GM12801 (cell line): ENCODE measurements around the gene LYPD6.

ENCODE experiments used
- TF ChIP-seq, protein P1 (sequence below): IDR thresholded peaks from one replicate; pipeline ENCODE4 v1.5.1; 2011; ENCODE audit warnings: control low read depth; ENCODE audit not compliant: insufficient read length; ENCODE audit errors: extremely low read depth

Gene LYPD6

DNA sequence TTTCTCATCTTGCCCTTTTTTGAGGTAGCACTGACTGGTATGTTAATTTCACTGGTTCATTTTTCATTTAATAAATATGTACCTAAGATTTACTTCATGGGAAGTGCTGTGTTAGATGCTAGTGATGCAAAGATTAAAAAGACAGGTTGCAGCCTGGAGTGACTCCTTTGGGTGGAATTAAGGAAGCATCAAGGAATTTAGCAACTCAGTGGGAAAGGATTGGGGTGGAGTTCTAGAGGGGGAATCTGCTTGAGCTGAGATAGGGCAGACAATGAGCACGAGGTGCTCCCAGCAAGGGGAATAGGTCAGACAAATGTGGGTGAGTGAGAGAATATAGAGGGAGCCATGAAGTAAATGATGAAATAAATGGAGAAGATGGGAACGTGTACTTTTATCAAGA lies 57.0 kb downstream of the LYPD6 start:
- TF ChIP-seq, protein P1, sequence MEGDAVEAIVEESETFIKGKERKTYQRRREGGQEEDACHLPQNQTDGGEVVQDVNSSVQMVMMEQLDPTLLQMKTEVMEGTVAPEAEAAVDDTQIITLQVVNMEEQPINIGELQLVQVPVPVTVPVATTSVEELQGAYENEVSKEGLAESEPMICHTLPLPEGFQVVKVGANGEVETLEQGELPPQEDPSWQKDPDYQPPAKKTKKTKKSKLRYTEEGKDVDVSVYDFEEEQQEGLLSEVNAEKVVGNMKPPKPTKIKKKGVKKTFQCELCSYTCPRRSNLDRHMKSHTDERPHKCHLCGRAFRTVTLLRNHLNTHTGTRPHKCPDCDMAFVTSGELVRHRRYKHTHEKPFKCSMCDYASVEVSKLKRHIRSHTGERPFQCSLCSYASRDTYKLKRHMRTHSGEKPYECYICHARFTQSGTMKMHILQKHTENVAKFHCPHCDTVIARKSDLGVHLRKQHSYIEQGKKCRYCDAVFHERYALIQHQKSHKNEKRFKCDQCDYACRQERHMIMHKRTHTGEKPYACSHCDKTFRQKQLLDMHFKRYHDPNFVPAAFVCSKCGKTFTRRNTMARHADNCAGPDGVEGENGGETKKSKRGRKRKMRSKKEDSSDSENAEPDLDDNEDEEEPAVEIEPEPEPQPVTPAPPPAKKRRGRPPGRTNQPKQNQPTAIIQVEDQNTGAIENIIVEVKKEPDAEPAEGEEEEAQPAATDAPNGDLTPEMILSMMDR: no peak

DNA sequence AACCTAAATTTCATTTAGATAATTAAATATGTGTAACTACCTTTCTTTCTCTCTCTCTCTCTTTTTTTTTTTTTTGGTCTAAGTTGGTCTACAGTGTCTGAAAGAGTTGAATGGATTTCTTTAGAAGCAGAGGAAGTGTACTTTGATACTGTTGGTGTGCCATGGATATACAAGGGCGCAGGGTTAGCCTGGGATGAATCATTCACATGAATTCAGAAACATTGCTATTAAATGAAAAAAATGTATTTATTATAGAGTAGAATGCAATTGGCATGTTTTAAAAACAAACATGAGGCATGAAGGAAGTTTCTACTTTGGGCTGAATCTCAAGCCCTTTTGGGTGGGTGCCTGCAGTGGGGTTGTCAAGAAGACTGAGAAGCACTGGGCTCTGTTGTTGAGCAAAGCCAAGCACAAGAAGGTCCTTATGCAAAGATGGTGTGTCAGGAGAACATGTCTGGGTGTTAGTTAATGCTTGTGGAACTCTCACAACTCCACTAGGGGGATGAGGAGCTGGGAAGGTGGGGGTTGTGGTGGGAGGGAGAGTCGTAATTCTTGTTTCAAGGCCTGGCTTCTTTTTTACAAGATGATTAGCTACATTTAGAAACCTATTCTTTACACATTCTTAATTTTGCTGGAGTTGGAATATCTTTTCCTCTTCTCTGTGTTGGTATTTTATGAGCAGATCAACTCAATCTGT lies 57.9 kb downstream of the LYPD6 start:
- TF ChIP-seq, protein P1: no peak

DNA sequence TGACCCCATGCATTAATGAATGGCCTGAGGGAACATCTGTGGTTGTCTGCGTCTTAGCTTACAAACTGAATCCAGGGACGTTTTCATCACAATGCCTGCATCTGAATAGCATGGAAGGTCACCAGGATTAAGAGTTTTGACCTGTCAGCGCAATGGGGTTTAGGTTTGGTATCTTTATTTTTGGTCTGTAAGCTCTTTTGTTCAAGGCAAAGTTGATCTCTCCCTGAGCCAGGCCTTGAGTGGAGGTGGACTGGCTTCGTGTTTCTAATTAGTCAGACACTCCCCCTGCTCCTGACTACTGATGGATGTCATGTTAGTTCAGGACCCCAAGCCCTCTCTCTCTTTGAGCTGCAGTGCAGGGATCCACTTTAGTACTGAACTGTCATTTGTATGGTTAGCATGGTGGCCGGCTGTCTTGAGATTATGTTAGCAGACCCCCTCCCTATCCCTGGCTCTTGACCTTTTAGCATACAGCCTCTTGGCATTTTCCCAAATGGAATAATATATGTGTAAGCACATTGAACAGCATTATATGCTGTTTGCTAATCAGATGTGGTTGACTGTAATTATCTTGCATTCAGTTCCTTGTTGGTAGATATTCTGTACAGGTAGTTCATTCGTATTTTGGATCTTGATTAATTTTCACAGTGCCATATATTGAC lies 59.2 kb downstream of the LYPD6 start:
- TF ChIP-seq, protein P1: no peak

DNA sequence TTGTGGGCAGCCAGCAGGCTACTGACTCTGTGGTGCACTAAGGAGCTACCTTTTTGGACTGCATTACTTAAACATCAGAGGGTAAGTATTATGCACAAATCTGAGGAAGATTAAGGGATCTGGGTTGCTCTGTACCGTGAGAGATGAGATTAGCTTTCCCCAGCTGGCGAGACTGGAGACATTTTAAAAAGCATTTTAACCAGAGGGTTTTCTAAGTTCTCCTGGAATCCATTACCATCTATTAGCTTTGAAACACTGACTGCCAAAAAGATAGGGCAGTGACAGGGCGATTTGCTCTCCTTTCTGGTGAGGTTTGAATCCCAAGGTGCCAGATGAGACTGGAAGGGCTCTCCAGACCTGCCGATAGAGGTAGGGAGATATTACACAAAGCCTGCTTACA lies 63.2 kb downstream of the LYPD6 start:
- TF ChIP-seq, protein P1: no peak

DNA sequence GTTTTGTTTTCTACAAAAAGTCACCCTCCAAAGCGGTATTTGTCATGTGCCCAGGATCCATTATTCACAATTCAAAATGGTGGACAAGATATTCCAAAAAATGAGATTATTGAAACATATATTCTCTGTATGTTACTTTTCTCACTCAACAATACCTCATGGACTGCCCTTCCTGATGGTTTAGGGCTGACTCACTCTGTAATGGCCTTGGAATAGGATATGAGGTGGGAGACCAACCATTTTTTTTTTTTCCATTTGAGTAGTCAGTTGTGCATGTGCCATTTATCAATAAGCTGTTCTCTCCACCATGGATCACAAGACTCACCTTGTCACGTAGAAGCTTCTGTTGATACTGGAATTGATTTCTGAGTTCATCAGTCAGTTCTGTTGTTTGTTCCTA lies 64.5 kb downstream of the LYPD6 start:
- TF ChIP-seq, protein P1: no peak

DNA sequence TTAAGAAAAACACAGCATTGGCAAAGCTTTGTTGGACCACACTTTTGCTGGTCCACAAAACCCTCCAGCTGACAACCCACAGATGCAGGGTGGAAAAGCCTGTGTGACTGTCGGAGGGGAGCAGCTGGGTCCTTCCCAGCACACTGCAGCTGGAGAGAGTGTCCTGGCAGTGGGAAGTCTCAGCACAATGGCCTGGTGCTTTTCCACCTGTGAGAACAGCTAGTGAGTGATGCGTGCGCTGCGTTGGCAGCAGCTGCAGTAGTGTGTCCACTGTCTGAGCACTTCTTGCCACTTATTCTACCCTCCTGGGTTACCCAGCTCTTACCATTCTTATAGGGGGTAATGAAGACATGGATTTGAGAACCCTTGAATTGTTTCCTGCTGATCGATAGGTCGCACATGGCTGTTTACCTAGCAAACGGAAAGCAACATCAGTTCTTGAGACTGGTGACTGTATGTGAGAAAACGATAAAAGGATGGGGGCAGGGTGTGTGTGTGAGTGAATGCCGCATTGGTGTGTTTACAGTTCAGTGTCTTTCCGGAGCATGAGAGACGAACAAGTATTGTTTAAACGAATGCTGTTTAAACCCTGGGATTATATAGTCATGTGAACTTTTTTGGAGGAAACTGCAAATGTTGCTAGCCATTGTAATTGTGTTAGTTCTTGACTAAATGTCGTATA lies 69.7 kb downstream of the LYPD6 start:
- TF ChIP-seq, protein P1: no peak

DNA sequence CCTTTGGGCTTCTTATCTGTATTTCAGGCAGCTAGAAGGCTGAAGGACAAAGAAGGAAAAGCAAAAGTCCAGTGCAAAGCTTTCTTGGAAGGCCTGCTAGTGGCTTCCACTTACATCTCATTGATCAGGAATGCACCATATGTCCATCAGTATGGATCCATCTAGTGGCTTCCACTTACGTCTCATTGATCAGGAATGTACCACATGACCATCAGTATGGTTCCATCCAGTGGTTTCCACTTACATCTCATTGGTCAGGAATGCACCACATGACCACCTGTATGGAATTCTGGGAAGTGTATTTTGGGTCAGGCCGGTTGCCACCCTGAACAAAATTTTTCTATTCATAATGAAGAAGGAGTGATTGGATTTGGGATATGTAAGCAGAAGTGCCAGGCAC lies 70.6 kb downstream of the LYPD6 start:
- TF ChIP-seq, protein P1: no peak
